ENCODE results near the gene SLCO3A1.

Gene SLCO3A1

GRCh38 chr15:91966194-91966552 lies 112.7 kb downstream of the SLCO3A1 start:
- no peak for DNase-seq (ENCODE audit: low read depth)

GRCh38 chr15:91967935-91968606 lies 114.6 kb downstream of the SLCO3A1 start:
- no peak for DNase-seq (ENCODE audit: low read depth)

GRCh38 chr15:91968610-91969009 lies 115.1 kb downstream of the SLCO3A1 start:
- DNase-seq (ENCODE audit: low read depth) = no peak

GRCh38 chr15:91970142-91970541 lies 116.6 kb downstream of the SLCO3A1 start:
- no peak for DNase-seq (ENCODE audit: low read depth)

GRCh38 chr15:91973481-91973880 lies 120.0 kb downstream of the SLCO3A1 start:
- no peak for DNase-seq (ENCODE audit: low read depth)

- no peak for DNase-seq (ENCODE audit: low read depth)
These were observed 120.8 kb downstream of the SLCO3A1 start for GRCh38 chr15:91974321-91974720.

- DNase-seq (ENCODE audit: low read depth) = no peak
These were observed 121.9 kb downstream of the SLCO3A1 start for GRCh38 chr15:91975241-91975978.

GRCh38 chr15:91976966-91977365 lies 123.5 kb downstream of the SLCO3A1 start:
- no peak for DNase-seq (ENCODE audit: low read depth)

- no peak for DNase-seq (ENCODE audit: low read depth)
These were observed 127.2 kb downstream of the SLCO3A1 start for GRCh38 chr15:91980502-91981267.

- no peak for DNase-seq (ENCODE audit: low read depth)
These were observed 128.6 kb downstream of the SLCO3A1 start for GRCh38 chr15:91981821-91982800.

GRCh38 chr15:91983729-91984340 lies 130.3 kb downstream of the SLCO3A1 start:
- no peak for DNase-seq (ENCODE audit: low read depth)

GRCh38 chr15:91985297-91985696 lies 131.8 kb downstream of the SLCO3A1 start:
- DNase-seq (ENCODE audit: low read depth) = no peak

- DNase-seq (ENCODE audit: low read depth) = no peak
These were observed 134.6 kb downstream of the SLCO3A1 start for GRCh38 chr15:91988071-91988470.

- no peak for DNase-seq (ENCODE audit: low read depth)
These were observed 135.1 kb downstream of the SLCO3A1 start for GRCh38 chr15:91988655-91989054.

- DNase-seq (ENCODE audit: low read depth) = no peak
These were observed 136.3 kb downstream of the SLCO3A1 start for GRCh38 chr15:91989821-91990220.

- no peak for DNase-seq (ENCODE audit: low read depth)
These were observed 139.4 kb downstream of the SLCO3A1 start for GRCh38 chr15:91992945-91993344.

GRCh38 chr15:91995146-91995545 lies 141.6 kb downstream of the SLCO3A1 start:
- DNase-seq (ENCODE audit: low read depth) = no peak

GRCh38 chr15:91997163-91997562 lies 143.7 kb downstream of the SLCO3A1 start:
- DNase-seq (ENCODE audit: low read depth) = no peak

GRCh38 chr15:92000709-92001108 lies 147.2 kb downstream of the SLCO3A1 start:
- DNase-seq (ENCODE audit: low read depth) = no peak

- DNase-seq (ENCODE audit: low read depth) = no peak
These were observed 147.8 kb downstream of the SLCO3A1 start for GRCh38 chr15:92001307-92001706.

GRCh38 chr15:92002666-92003065 lies 149.2 kb downstream of the SLCO3A1 start:
- DNase-seq (ENCODE audit: low read depth) = no peak
